Ascending aorta (tissue), 2 donors: ENCODE data around the gene CLCN7. TPM values are rescaled to one million over a fixed set of nuclear protein-coding genes. Genes with fewer than 3 reads are reported as not detected.

ENCODE experiments used
- DNase-seq, 2 donors: peaks; one replicate each; pipeline ENCODE4 v3.0.0-alpha.2; 2019; ENCODE audit warnings: low spot score in 2 of 2
- H3K27ac ChIP-seq, 2 donors: fragments of 200-600 bp; sonication (generic); one replicate each; pipeline ENCODE4 v1.5.1; 2016 to 2017; ENCODE audit warnings: mild to moderate bottlenecking in 1 of 2
- H3K27me3 ChIP-seq: fragments of 200-600 bp; sonication (generic); one replicate; pipeline ENCODE4 v1.5.1; 2017
- H3K36me3 ChIP-seq, 2 donors: fragments of 200-600 bp; sonication (generic); one replicate each; pipeline ENCODE4 v1.5.1; 2016
- H3K4me1 ChIP-seq, 2 donors: fragments of 200-600 bp; sonication (generic); one replicate each; pipeline ENCODE4 v1.5.1; 2016 to 2017; ENCODE audit warnings: mild to moderate bottlenecking in 1 of 2
- H3K4me3 ChIP-seq, 2 donors: fragments of 200-600 bp; sonication (generic); one replicate each; pipeline ENCODE4 v1.5.1; 2016 to 2017; ENCODE audit warnings: mild to moderate bottlenecking in 1 of 2
- H3K9me3 ChIP-seq, 2 donors: fragments of 200-600 bp; sonication (generic); one replicate each; pipeline ENCODE4 v1.5.1; 2016
- CTCF ChIP-seq, 3 experiments: fragments of 200-600 bp in 2 of 3; fragments of 450-650 bp in 1 of 3; sonication (generic) in 2 of 3; IDR thresholded peaks; one replicate each; pipeline ENCODE4 v1.5.1; 2016 to 2019; ENCODE audit warnings: antibody characterized with exemption in 3 of 3, mild to moderate bottlenecking in 1 of 3, moderate library complexity in 1 of 3
- intact Hi-C: fragments of 100-400 bp; cut with DNase I; formaldehyde crosslinking; loops from one replicate; pipeline ENCODE4 v1.15.1; 2023
- total RNA-seq: library from RNA; depleted of rRNA; stranded (reverse); fragments of >200 nt; gene quantifications from one replicate; pipeline ENCODE4 v1.1.0, GENCODE V29; 2016

The CLCN7 gene
- total RNA-seq, 1 donor from 2014 or later: 108 TPM

- DNase-seq: no peak
- Histone ChIP-seq H3K27ac (no peak overlapping the region), H3K36me3 (peaks cover 51 to 61% of the 10 kb centered on the region in 2 donors), H3K9me3 (no peaks in the 10 kb centered on the region), H3K4me3 (no peak overlapping the region), H3K4me1 (no peaks in the 10 kb centered on the region), H3K27me3 (no peaks in the 10 kb centered on the region)
- intact Hi-C loops: no loop called here
- TF ChIP-seq CTCF (IDR thresholded peaks at IDR 0.05): no peak
These were observed 14.9 kb downstream of the CLCN7 start for GRCh38 chr16:1459967-1460366.

- no peak for TF ChIP-seq CTCF (IDR thresholded peaks at IDR 0.05)
- no peaks in the 10 kb centered on the region for H3K4me1 ChIP-seq
- intact Hi-C loops: no loop called here
- no peaks in the 10 kb centered on the region for H3K9me3 ChIP-seq
- no peak overlapping the region for H3K4me3 ChIP-seq
- H3K27ac ChIP-seq: no peak overlapping the region
- no peaks in the 10 kb centered on the region for H3K27me3 ChIP-seq
- peaks cover 61 to 65% of the 10 kb centered on the region in 2 donors for H3K36me3 ChIP-seq
- no peak for DNase-seq
These were observed 15.9 kb downstream of the CLCN7 start for GRCh38 chr16:1458977-1459341.

GRCh38 chr16:1458336-1458976, 16.4 kb downstream of the CLCN7 start:
- Histone ChIP-seq H3K27ac (no peak overlapping the region), H3K36me3 (peaks cover 66 to 69% of the 10 kb centered on the region in 2 donors), H3K4me1 (no peaks in the 10 kb centered on the region), H3K27me3 (no peaks in the 10 kb centered on the region), H3K9me3 (no peaks in the 10 kb centered on the region), H3K4me3 (no peak overlapping the region)
- intact Hi-C loops: no loop called here
- DNase-seq: no peak
- no peak for TF ChIP-seq CTCF (IDR thresholded peaks at IDR 0.05)

- H3K9me3 ChIP-seq: no peaks in the 10 kb centered on the region
- no peaks in the 10 kb centered on the region for H3K4me1 ChIP-seq
- intact Hi-C loops: no loop called here
- H3K4me3 ChIP-seq: no peak overlapping the region
- no peak for TF ChIP-seq CTCF (IDR thresholded peaks at IDR 0.05)
- H3K36me3 ChIP-seq: peaks cover 74 to 77% of the 10 kb centered on the region in 2 donors
- DNase-seq: no peak
- H3K27ac ChIP-seq: no peak overlapping the region
- no peaks in the 10 kb centered on the region for H3K27me3 ChIP-seq
These were observed 17.2 kb downstream of the CLCN7 start for GRCh38 chr16:1457489-1458245.

- Histone ChIP-seq H3K27me3 (no peaks in the 10 kb centered on the region), H3K9me3 (no peaks in the 10 kb centered on the region), H3K36me3 (peaks cover 79 to 83% of the 10 kb centered on the region in 2 donors), H3K4me3 (no peak overlapping the region), H3K27ac (no peak overlapping the region), H3K4me1 (no peaks in the 10 kb centered on the region)
- no peak for DNase-seq
- TF ChIP-seq CTCF (IDR thresholded peaks at IDR 0.05): no peak
- intact Hi-C loops: no loop called here
These were observed 17.9 kb downstream of the CLCN7 start for GRCh38 chr16:1456951-1457350.
